Mesenchymal stem cell (in vitro differentiated cells and primary cell): Measurements from ENCODE around the gene KSR1.
A peak's percentile ranks its signal among the peaks of the same experiment; 100 is the strongest.

Experiments used
- DNase-seq: peaks from one replicate; pipeline ENCODE4 v3.0.0-alpha.2; 2013
- H2AFZ ChIP-seq: one replicate; pipeline ENCODE4 v1.6.1; 2013; ENCODE audit warnings: low read depth, mild to moderate bottlenecking, control low read depth, inconsistent platforms, low read length, moderate library complexity
- H2AK5ac ChIP-seq: 2 replicates; pipeline ENCODE4 v1.6.1; 2013; ENCODE audit warnings: low read length, moderate library complexity, mild to moderate bottlenecking, inconsistent platforms; ENCODE audit not compliant: severe bottlenecking
- H2BK120ac ChIP-seq: one replicate; pipeline ENCODE4 v1.6.1; 2013; ENCODE audit warnings: low read depth, mild to moderate bottlenecking, inconsistent platforms, low read length, moderate library complexity
- H2BK12ac ChIP-seq, 2 experiments: one replicate each; pipeline ENCODE4 v1.6.1; 2013; ENCODE audit warnings: inconsistent platforms in 2 of 2, low read length in 2 of 2, mild to moderate bottlenecking in 2 of 2, moderate library complexity in 2 of 2, control low read depth in 1 of 2
- H2BK15ac ChIP-seq: one replicate; pipeline ENCODE4 v1.6.1; 2013; ENCODE audit warnings: mild to moderate bottlenecking, low read depth, inconsistent platforms; ENCODE audit not compliant: poor library complexity, severe bottlenecking
- H2BK5ac ChIP-seq: 2 replicates; pipeline ENCODE4 v1.6.1; 2013; ENCODE audit warnings: low read depth, mild to moderate bottlenecking, low read length, control low read depth, inconsistent platforms; ENCODE audit not compliant: poor library complexity, severe bottlenecking
- H3K14ac ChIP-seq, 2 experiments: one replicate each; pipeline ENCODE4 v1.6.1; 2013; ENCODE audit warnings: inconsistent platforms in 2 of 2, low read length in 2 of 2, control low read depth in 1 of 2, mild to moderate bottlenecking in 1 of 2, moderate library complexity in 1 of 2
- H3K18ac ChIP-seq, 2 experiments: one replicate each; pipeline ENCODE4 v1.6.1; 2013; ENCODE audit warnings: inconsistent platforms in 2 of 2, low read length in 2 of 2, control low read depth in 1 of 2, low read depth in 1 of 2, mild to moderate bottlenecking in 1 of 2
- H3K23ac ChIP-seq, 2 experiments: one replicate each; pipeline ENCODE4 v1.6.1; 2013; ENCODE audit warnings: inconsistent platforms in 2 of 2, low read length in 2 of 2, mild to moderate bottlenecking in 2 of 2, moderate library complexity in 2 of 2, control low read depth in 1 of 2
- H3K27ac ChIP-seq: 2 replicates; pipeline ENCODE4 v1.5.1; 2013; ENCODE audit warnings: mild to moderate bottlenecking, moderate library complexity, low read length, control low read depth, inconsistent platforms; ENCODE audit not compliant: poor library complexity, severe bottlenecking
- H3K27me3 ChIP-seq, 2 experiments: 2 replicates each; pipeline versions ENCODE4 v1.6.1 to v1.7.0; 2013; ENCODE audit warnings: low read length in 2 of 2, mild to moderate bottlenecking in 2 of 2, moderate library complexity in 2 of 2, control low read depth in 1 of 2, inconsistent platforms in 1 of 2; ENCODE audit not compliant: control insufficient read depth in 1 of 2, insufficient read depth in 1 of 2
- H3K36me3 ChIP-seq, 2 experiments: 2 replicates each; pipeline versions ENCODE4 v1.6.1 to v1.7.0; 2013; ENCODE audit warnings: low read length in 2 of 2, control low read depth in 1 of 2, inconsistent platforms in 1 of 2, low read depth in 1 of 2, mild to moderate bottlenecking in 1 of 2; ENCODE audit not compliant: insufficient read depth in 2 of 2, control insufficient read depth in 1 of 2
- H3K4ac ChIP-seq, 2 experiments: one replicate each; pipeline ENCODE4 v1.6.1; 2013; ENCODE audit warnings: inconsistent platforms in 2 of 2, low read length in 2 of 2, mild to moderate bottlenecking in 2 of 2, moderate library complexity in 2 of 2, control low read depth in 1 of 2, low read depth in 1 of 2
- H3K4me1 ChIP-seq: 2 replicates; pipeline ENCODE4 v1.6.1; 2013; ENCODE audit warnings: low read depth, low read length, control low read depth; ENCODE audit not compliant: control insufficient read depth, insufficient read depth
- H3K4me2 ChIP-seq: 2 replicates; pipeline ENCODE4 v1.6.1; 2013; ENCODE audit warnings: low read length, mild to moderate bottlenecking, inconsistent platforms; ENCODE audit not compliant: poor library complexity, severe bottlenecking
- H3K4me3 ChIP-seq, 2 experiments: 2 replicates each; pipeline versions ENCODE4 v1.5.1 to v1.7.0; 2013; ENCODE audit warnings: low read length in 2 of 2, mild to moderate bottlenecking in 2 of 2, control low read depth in 1 of 2, low read depth in 1 of 2; ENCODE audit not compliant: insufficient read depth in 1 of 2
- H3K79me1 ChIP-seq: replicated peaks from 2 replicates; pipeline ENCODE4 v1.6.1; 2013; ENCODE audit warnings: mild to moderate bottlenecking, control low read depth, low read length, inconsistent platforms; ENCODE audit not compliant: poor library complexity, severe bottlenecking
- H3K9ac ChIP-seq: 2 replicates; pipeline ENCODE4 v1.7.0; 2013; ENCODE audit warnings: mild to moderate bottlenecking, low read length, moderate library complexity
- H3K9me3 ChIP-seq: 2 replicates; pipeline ENCODE4 v1.7.0; 2013; ENCODE audit warnings: mild to moderate bottlenecking, low read length; ENCODE audit not compliant: control insufficient read depth
- H4K8ac ChIP-seq: one replicate; pipeline ENCODE4 v1.6.1; 2013; ENCODE audit warnings: inconsistent platforms, mild to moderate bottlenecking, low read length, moderate library complexity
- H4K91ac ChIP-seq: one replicate; pipeline ENCODE4 v1.6.1; 2013; ENCODE audit warnings: mild to moderate bottlenecking, low read length, inconsistent platforms
- WGBS: methylation state at CpG from one replicate; pipeline ENCODE4 v1.1.7; 2013; ENCODE audit warnings: mixed read lengths; 5-methylcytosine and 5-hydroxymethylcytosine counted together

The KSR1 gene

DNA sequence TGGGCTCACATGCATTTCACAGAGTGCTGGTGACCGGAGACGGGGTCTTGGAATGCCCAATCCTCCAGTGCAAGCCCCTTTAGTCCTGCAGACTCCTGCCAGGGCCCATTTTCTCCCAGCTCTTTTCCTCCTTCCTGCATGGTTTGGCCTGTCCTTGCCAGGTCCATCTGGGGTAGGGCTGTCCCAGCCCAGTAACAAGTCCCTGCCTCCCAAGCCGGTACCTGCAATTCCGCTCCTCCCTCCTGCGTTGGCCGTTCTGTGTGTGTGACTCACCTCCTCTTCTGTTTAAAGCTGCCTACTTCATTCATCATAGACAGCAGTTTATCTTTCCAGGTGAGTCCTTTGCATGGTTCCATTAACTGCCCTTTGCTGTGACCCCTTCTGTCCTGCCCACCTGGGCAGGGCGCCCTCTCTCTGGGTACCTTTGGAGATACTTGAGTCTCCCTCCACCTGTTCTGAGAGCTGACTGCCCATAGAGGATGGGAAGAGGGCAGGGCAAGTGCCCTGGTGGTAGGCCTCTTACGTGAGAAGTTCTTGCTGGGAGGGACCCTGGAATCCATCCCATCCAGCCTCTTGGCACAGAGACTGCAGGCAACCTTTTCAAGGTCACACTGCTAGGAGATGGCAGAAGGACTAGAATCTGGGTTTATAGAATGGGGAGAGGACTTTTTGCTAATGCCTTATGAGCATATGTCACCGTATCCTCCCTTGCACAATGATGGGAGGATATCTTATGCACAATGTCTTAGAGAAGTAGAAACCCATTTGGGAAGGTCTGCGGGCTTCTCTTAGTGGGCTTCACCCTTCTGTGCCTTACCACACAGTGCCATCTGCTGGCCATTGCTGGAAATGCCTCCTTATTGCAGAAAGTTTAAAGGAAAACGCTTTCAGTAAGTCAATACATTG, 145.1 kb downstream of the KSR1 start:
- H3K14ac ChIP-seq = no peak overlapping the region
- no peaks in the 10 kb centered on the region for H3K9me3 ChIP-seq
- no peak overlapping the region for H2BK15ac ChIP-seq
- no peak overlapping the region for H2AK5ac ChIP-seq
- H2BK12ac ChIP-seq = no peak overlapping the region
- H3K36me3 ChIP-seq = peaks cover 52 to 64% of the 10 kb centered on the region in 2 experiments
- H3K27me3 ChIP-seq = no peaks in the 10 kb centered on the region
- H3K23ac ChIP-seq = no peak overlapping the region
- H3K4me2 ChIP-seq = no peak overlapping the region
- H4K8ac ChIP-seq = no peak overlapping the region
- WGBS = 69% methylated on average over 11 of the region's 11 CpGs
- H2AFZ ChIP-seq = no peak overlapping the region
- no peak overlapping the region for H4K91ac ChIP-seq
- peaks cover 10% of the 10 kb centered on the region for H3K4me1 ChIP-seq
- peaks cover 5% of the 10 kb centered on the region for H3K79me1 ChIP-seq
- peak; percentile 81 for DNase-seq
- H3K18ac ChIP-seq = no peak overlapping the region
- H3K9ac ChIP-seq = no peak overlapping the region
- no peak overlapping the region for H2BK5ac ChIP-seq
- H3K4ac ChIP-seq = no peak overlapping the region
- H3K27ac ChIP-seq = no peak overlapping the region
- no peak overlapping the region for H3K4me3 ChIP-seq
- no peak overlapping the region for H2BK120ac ChIP-seq

GRCh38 chr17:27601975-27602302, 145.7 kb downstream of the KSR1 start:
- H2BK12ac ChIP-seq = no peak overlapping the region
- H2AK5ac ChIP-seq = no peak overlapping the region
- no peaks in the 10 kb centered on the region for H3K9me3 ChIP-seq
- H3K27ac ChIP-seq = no peak overlapping the region
- no peak overlapping the region for H3K23ac ChIP-seq
- no peak overlapping the region for H3K4me2 ChIP-seq
- no peak overlapping the region for H2AFZ ChIP-seq
- no peak overlapping the region for H3K4me3 ChIP-seq
- H2BK120ac ChIP-seq = no peak overlapping the region
- peaks cover 10% of the 10 kb centered on the region for H3K4me1 ChIP-seq
- H3K36me3 ChIP-seq = peaks cover 51 to 60% of the 10 kb centered on the region in 2 experiments
- H3K4ac ChIP-seq = no peak overlapping the region
- H3K14ac ChIP-seq = no peak overlapping the region
- no peak overlapping the region for H4K91ac ChIP-seq
- DNase-seq = no peak
- no peak overlapping the region for H3K9ac ChIP-seq
- peaks cover 5% of the 10 kb centered on the region for H3K79me1 ChIP-seq
- H2BK15ac ChIP-seq = no peak overlapping the region
- H3K27me3 ChIP-seq = no peaks in the 10 kb centered on the region
- 73% methylated on average over 2 of the region's 2 CpGs for WGBS
- H4K8ac ChIP-seq = no peak overlapping the region
- H3K18ac ChIP-seq = no peak overlapping the region
- H2BK5ac ChIP-seq = no peak overlapping the region

- H2BK12ac ChIP-seq = no peak overlapping the region
- no peaks in the 10 kb centered on the region for H3K9me3 ChIP-seq
- no peak overlapping the region for H2BK5ac ChIP-seq
- no peak overlapping the region for H3K14ac ChIP-seq
- no peak overlapping the region for H2BK120ac ChIP-seq
- no peak overlapping the region for H3K27ac ChIP-seq
- peaks cover 7% of the 10 kb centered on the region for H3K4me1 ChIP-seq
- H2AFZ ChIP-seq = no peak overlapping the region
- no peak overlapping the region for H3K23ac ChIP-seq
- H4K8ac ChIP-seq = no peak overlapping the region
- H2AK5ac ChIP-seq = no peak overlapping the region
- H3K79me1 ChIP-seq = peaks cover 3% of the 10 kb centered on the region
- no peak overlapping the region for H3K4me3 ChIP-seq
- no peak overlapping the region for H3K4ac ChIP-seq
- H3K27me3 ChIP-seq = no peaks in the 10 kb centered on the region
- no peak overlapping the region for H3K4me2 ChIP-seq
- H3K36me3 ChIP-seq = peaks cover 53 to 58% of the 10 kb centered on the region in 2 experiments
- DNase-seq = peak; percentile 63
- WGBS = 46% methylated on average over 15 of the region's 15 CpGs
- no peak overlapping the region for H3K9ac ChIP-seq
- H4K91ac ChIP-seq = no peak overlapping the region
- no peak overlapping the region for H2BK15ac ChIP-seq
- H3K18ac ChIP-seq = no peak overlapping the region
Measured at GRCh38 chr17:27602721-27603420, 146.6 kb downstream of the KSR1 start.

DNA sequence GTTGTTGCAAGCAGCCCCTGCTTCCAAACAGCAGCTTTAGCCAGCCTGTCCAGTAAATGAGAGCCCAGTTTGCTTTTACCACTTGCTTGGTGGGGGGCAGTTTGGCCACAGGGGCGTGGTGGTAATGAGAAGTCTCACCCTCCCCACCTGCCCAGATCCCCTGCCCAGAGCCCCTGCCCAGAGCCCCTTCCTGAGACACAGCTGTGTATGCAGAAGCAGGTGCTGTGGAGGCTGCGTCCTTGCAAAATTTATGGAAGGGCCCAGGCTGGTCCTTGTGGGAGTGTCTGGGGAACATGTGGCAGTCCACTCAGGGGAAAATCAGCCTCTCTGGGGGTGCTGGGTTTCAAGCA, 147.1 kb downstream of the KSR1 start:
- WGBS = 75% methylated on average over 1 of the region's 2 CpGs

More for the DNA sequence above, 147.1 kb downstream of the KSR1 start:
- H3K4me3 ChIP-seq = no peak overlapping the region
- peaks cover 3% of the 10 kb centered on the region for H3K79me1 ChIP-seq
- no peak overlapping the region for H4K8ac ChIP-seq
- H3K27me3 ChIP-seq = no peaks in the 10 kb centered on the region
- H2BK12ac ChIP-seq = no peak overlapping the region
- H4K91ac ChIP-seq = no peak overlapping the region
- no peak overlapping the region for H3K9ac ChIP-seq
- no peak overlapping the region for H3K4ac ChIP-seq
- no peak overlapping the region for H2AK5ac ChIP-seq
- H2BK15ac ChIP-seq = no peak overlapping the region
- H3K23ac ChIP-seq = no peak overlapping the region
- H3K4me1 ChIP-seq = peaks cover 7% of the 10 kb centered on the region
- no peak overlapping the region for H2AFZ ChIP-seq
- no peak overlapping the region for H3K14ac ChIP-seq
- no peak overlapping the region for H3K18ac ChIP-seq
- H3K36me3 ChIP-seq = peaks cover 55 to 56% of the 10 kb centered on the region in 2 experiments
- H3K4me2 ChIP-seq = no peak overlapping the region
- H2BK120ac ChIP-seq = no peak overlapping the region
- no peaks in the 10 kb centered on the region for H3K9me3 ChIP-seq
- DNase-seq = no peak
- no peak overlapping the region for H3K27ac ChIP-seq
- no peak overlapping the region for H2BK5ac ChIP-seq
